Amygdala (tissue), 56 donors: Measurements from ENCODE around the gene FNDC11.

Source experiments
- DNase-seq, 56 donors: peaks; one replicate each; lab custom pipeline; 2025; lab: John Stamatoyannopoulos, UW

FNDC11 gene

DNA sequence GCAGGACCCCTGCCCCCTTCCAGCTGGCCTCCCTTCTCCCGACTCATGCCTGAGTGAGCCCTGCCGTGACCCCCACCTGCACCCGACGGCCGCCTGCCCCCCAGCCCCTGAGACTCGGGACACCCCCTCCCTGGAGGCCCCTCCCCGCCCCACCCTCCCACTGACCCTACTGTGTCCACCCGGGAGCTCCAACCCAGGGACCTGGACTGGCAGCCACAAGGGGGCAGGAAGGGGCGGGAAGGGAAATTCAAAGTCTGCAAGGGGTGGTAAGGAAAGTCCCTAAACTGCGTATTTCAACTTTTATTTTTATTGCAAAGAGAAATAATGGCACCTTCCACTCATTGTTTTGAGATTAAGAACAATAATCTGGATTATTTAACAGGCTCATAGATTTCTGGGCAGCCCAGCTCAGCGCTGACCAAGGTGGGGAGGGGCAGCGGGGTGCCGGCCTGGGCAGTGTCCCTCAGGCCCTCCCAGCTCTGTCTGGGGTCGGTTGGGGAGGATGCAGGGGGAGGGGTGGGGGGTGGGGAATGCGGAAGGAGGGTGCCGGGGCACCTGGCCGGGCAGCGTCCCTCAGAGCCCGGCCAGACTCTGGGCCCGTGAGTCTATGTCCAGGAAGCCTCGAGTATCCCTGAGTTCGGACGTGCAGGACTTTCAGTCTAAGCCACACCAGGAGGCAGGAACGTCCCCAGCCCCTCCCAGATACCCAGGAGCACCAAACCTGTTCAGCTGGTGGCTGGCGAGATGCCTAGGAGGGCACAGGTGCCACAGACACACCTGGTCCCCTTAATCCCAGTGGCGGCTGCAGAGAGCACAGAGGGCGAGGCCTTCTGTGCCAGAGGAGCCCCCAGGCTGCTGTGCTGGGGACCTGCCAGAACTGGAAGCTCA lies 15.5 kb upstream of the FNDC11 start:
- peak in 1 of 56 donors; percentile 36 for DNase-seq

DNA sequence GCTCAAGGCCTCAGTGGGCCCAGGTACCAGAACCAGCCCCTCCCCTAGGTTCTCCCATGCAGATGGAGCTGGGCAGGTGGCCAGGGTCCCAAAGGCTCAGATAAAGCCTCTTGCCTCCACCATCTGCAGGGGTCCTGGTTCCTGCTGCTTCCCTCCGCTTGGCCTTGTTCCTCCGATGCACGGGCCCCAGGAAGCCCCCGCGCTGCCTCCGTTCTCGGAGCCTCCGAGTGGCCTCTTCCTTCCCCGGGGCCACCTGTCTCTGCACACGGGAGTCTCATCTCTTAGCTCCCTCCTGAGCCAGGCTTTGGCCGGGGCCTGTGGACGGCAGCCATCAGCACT lies 14.9 kb upstream of the FNDC11 start:
- no peak for DNase-seq

DNA sequence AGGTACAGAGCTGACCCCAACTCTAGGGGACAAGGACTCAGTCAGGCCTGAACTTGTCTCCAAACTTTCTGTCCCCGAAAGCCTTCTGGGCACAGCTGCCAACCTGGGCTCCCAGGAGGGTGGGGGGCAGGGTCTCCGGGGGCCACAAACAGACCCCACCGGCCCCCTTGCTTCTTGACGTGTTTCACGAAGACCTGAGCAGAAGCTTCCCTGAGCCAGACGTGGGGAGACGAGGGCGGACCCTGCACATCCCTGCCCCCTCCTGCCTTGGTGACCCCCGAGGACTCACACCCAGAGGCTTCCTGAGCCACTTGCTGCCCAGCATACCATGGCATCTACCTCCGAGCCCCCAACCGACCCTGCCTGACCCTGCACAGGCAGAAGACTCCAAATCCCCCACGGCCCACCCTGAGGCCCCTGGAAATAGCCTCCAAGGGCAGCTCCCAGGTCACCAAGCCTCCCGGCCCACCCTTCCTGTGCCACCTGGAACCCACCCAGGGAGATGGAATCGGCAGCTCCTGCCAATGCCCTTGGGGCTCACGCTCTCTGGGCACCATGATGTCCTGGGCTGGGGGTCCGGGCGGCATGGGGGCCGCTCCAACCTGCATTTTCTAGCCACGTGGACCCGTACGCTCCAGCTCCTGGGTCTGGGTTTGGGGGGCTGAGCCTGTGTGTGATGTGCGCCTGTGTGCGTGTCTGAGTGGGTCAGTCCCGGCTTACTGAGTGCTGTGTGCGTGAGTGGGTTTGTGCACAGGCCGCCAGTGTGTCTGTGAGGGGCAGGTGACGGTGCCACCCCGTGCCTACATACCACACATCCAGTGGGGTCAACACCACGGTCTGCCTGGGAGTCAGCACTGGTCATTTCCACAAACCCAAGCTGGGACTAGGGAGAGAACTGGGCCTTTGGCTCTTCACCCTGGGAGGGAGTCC lies 14.3 kb upstream of the FNDC11 start:
- no peak for DNase-seq

DNA sequence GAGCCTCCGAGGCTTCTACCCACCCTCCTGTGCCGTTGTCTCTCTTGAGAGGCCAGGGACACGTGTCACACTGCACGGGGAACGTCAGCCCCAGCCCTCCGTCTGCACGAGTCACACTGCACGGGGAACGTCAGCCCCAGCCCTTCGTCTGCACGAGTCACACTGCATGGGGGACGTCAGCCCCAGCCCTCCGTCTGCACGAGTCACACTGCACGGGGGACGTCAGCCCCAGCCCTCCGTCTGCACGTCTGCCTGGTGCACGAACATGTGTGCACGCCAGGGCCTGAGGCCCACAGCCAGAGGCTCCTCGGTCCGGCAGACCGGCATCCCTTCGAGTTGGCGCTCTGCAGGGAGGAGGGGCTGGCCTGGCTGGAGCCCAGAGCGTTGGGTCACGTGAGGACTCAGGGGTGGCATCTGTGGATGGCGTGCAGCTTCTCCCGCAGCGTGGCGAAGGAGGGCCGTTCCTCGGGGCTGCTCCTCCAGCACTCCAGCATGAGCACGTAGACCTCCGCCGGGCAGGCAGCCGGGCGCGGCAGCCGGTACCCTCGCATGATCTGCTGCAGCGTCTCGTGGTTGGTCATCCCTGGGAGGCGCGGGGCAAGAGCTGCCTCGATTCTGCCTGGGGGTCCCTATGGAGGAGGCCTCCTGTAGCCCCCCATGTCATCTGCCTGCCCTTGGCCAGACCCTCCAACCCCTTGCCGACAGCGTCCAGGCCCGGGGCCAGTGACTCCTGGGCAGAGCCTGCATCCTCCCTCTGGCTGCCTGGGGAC lies 13.4 kb upstream of the FNDC11 start:
- DNase-seq: peak in 21 of 56 donors; percentile 11 to 59 (median 30)

DNA sequence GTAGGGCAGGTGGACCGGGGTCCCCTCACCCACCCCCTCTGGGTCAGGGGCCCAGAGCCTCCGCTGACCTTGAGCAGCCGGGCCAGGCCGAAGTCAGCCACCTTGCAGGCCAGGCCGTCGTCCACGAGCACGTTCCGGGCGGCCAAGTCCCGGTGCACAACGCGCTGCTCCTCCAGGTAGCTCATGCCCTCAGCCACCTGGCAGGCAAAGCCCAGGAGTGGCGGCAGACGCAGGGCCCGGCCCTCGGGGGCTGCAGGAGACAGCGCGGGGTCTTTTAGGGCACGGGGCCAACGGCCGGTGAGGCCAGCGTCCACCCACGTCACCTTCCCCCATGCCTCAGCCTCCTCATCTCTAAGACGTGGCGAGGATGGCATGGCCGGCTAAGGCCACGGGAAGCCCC lies 12.6 kb upstream of the FNDC11 start:
- DNase-seq: no peak

DNA sequence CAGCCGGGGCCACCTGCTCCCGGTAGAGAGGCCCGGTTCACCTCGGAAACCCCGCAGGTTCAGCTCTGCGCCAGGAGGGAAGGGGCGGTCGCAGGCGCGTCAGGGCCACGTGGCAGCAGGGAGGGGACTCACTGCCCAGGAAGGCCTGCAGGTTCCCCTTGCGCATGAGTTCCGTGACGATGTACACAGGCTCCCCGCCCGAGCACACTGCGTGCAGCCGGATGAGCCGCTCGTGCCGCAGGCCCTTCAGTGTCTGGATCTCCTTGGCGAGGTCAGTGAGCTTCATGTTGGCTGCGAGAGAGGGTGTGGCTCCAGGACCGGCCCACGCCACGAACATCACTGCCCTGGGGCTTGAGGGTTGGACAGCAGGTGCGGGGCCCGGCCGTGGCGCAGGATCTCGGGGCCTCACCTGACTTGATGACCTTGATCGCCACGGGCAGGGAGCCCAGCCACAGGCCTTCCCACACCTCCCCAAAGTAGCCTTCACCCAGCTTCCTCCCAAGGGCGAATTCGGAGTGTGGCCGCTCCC lies 11.9 kb upstream of the FNDC11 start:
- DNase-seq: no peak

GRCh38 chr20:63542696-63543095 lies 11.3 kb upstream of the FNDC11 start:
- no peak for DNase-seq

DNA sequence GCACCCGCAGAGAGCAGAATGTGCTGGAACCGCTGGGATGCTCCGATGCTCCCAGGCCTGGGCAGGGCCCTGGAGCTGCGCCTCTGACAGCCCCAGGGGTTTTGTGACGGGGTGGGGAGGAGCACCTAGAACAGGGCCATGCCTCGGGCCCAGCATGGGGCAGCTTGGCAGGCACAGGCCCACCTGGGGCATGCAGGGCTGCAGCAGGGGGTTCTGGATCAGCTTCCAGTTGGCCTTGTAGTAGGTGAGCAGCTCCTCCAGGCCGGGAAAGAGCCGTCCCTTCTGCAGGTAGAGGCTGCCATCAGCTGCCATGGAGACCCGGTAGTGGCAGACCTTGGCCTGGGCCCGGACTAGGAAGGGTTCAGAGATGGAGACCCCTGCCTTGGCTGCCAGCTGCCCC lies 10.8 kb upstream of the FNDC11 start:
- DNase-seq: no peak

- DNase-seq: no peak
Observed at GRCh38 chr20:63543733-63544132, 10.2 kb upstream of the FNDC11 start.

DNA sequence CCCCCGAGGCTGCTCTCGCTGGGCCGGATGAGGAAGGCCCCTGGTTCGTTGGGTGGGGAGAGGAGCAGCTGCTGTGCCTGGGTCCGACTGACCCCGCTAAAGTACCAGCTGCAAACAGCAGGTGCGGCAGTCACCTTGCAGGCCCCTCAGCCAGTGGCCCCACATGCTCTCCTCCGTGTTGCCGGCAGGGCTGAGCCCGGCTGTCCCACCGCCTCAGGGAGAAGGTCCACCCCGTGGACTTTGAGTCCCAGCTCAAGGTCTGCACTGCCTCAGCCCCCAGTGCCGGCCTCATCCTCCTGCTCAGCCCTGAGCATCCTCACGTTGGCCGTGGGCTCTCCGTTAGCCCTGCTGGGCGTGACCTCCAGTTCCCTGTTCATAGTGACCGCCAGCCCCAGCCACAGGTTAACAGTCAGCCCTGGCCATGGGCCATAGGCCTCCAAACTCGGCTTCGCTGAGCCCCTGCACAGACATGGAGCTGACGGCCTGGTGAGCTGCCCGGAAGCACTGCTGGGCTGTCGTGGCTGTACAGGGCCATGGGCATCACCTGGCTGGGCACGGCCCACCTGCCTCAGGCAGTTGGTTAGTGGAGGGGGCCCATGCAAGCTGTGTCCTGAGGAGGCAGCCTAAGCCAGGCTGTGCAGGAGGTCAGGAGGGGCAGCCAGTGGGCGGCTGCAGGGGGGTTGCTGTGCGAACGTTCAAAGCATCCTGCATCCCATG lies 9.6 kb upstream of the FNDC11 start:
- DNase-seq: no peak

GRCh38 chr20:63544958-63545516 lies 8.9 kb upstream of the FNDC11 start:
- DNase-seq: no peak

- no peak for DNase-seq
Observed at GRCh38 chr20:63545814-63546213, 8.1 kb upstream of the FNDC11 start.

DNA sequence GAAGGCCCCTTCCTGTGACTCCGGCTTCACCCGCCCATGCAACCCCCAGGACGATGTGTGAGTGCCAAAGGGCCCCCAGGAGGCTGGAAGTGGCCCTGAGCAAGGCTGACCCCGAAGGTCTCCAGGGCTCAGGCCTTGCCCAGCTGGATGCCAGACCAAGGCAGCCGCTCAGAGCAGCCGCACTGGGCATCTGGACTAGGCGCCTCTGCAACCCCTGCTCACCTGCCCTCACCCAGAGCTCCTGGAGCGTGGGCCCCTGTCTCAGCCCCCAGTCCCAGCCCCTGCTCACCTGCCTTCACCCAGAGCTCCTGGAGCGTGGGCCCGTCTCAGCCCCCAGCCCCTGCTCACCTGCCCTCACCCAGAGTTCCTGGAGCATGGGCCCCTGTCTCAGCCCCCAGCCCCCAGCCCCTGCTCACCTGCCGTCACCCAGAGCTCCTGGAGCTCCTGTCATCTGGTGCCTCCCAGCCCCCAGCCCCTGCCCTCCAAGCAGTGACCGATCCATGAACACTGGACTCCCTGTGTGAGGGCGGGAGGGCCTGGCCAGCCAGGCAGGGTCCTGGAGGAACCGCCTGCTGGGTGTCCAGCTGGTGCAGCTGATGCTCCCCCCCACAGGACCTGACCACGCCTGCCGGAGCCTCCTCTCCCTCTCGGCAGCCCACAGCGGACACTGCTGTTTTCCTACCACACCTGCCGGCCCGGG lies 7.6 kb upstream of the FNDC11 start:
- no peak for DNase-seq

DNA sequence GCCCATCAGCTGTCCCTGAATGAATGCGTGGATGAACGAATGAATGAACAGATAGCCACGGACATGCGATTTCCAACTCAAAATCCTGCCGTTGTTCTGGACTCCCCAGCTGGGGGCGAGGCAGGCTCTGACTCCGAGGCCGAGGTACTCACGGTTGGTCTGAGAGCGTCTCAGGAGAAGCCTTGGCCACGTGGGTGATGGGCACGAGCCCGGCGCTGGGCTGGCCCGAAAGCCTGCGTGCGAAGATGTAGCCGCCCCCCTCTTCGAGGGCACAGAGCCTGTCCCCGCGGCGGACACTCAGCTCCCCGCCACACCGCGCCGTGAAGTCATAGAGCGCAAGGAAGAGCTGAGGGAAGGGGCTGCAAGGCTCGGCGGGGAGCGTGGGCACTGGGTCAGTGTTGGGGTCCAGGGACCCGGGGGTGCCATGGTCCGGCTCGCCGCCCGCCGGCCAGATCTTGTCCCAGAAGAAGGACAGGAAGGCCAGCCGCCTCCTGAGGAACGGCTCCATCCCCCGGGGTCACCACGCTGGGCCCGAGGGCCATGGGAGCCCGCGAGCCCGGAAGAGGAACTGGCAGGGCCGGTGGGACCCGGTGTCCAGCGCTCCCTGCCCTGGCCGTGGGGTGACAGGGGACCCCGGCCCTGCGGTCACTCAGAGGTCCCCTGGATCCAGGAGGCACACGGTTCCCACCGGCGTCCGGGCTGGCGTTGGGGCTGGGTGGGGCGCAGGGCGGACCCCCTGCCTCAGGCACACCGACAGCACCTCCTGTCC lies 6.8 kb upstream of the FNDC11 start:
- no peak for DNase-seq

GRCh38 chr20:63547725-63548480 lies 6.1 kb upstream of the FNDC11 start, which contains the start of gene SRMS:
SRMS (minus strand) TSS chr20:63547749; CDS start chr20:63547463, 286 bp downstream.
- DNase-seq: no peak

GRCh38 chr20:63548542-63548941 lies 5.4 kb upstream of the FNDC11 start:
- no peak for DNase-seq

- DNase-seq: no peak
Observed at GRCh38 chr20:63549019-63549418, 4.9 kb upstream of the FNDC11 start.
